HG02610 (cell line): ENCODE measurements around the gene EID2B.

Experiments used
- ATAC-seq: cut with Tn5 transposase; IDR thresholded peaks from one replicate; pipeline ENCODE4 v1.9.1; 2021; ENCODE audit warnings: mild to moderate bottlenecking, moderate library complexity; ENCODE audit not compliant: unreplicated experiment

The EID2B gene

DNA sequence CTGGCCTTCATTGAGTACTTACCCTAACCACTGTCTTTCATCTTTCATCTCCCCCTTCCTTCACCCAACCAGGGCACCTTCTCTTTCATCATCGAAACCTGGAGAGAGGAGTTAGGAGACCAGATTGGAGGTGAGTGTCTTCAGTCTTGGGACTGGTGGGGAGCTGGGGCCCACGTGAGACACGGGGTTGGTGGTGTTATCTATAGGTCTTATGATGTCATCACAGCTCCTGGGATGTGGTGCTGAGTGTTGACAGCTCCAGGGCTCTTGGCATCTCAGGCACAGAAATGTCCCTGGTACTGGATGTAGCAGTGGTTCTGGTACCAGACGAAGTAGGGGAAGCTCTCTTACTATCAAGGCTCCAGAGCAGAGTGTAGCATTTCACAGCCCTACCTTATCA is 32.1 kb downstream of the EID2B start:
- no peak for ATAC-seq

DNA sequence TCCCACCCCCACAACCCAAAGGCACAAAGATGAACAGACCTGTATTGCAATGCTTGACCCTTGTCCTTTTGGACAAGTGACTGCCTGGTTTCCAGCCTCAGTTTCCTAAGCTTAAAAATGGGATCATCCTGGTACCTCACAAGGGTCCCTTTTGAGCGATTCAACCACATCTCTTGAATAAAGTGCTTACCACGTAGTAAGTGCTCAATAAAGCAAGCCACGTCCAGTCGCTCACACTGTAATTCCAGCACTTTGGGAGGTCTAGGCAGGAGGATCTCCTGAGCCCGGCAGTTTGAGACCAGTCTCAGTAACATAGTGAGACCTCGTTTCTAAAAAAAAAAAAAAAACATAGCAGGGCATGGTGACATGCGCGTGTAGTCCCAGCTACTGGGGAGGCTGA is 32.7 kb downstream of the EID2B start:
- no peak for ATAC-seq

DNA sequence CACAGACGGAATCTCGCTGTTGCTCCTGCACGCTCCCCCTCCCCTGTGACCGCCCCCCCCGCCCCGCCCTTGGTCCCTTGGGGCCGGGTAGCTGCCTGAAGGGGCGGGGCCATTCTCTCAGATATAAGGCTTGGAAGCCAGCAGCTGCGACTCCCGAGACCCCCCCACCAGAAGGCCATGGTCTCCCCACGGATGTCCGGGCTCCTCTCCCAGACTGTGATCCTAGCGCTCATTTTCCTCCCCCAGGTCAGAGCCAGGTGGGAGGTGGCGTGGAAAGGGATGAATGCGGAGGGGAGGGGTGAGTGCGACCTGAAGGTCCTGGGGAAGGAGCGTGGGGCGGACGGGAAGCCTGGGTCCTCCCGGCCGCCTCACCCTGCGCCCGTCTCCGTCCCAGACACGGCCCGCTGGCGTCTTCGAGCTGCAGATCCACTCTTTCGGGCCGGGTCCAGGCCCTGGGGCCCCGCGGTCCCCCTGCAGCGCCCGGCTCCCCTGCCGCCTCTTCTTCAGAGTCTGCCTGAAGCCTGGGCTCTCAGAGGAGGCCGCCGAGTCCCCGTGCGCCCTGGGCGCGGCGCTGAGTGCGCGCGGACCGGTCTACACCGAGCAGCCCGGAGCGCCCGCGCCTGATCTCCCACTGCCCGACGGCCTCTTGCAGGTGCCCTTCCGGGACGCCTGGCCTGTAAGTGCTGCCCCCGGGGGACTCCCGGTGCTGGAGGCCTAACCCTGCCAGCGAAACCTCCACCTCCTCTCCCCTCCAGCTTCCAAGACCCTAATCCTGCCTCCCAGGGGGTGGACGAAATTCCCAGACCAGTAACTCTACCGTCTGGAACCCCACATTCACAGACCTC is 33.6 kb downstream of the EID2B start, which contains the start of gene DLL3:
Gene DLL3, plus strand, starts transcription at position 150 of the 845 bp plus-strand sequence. Its CDS starts 28 bp downstream, at position 178.
- ATAC-seq, result no peak

DNA sequence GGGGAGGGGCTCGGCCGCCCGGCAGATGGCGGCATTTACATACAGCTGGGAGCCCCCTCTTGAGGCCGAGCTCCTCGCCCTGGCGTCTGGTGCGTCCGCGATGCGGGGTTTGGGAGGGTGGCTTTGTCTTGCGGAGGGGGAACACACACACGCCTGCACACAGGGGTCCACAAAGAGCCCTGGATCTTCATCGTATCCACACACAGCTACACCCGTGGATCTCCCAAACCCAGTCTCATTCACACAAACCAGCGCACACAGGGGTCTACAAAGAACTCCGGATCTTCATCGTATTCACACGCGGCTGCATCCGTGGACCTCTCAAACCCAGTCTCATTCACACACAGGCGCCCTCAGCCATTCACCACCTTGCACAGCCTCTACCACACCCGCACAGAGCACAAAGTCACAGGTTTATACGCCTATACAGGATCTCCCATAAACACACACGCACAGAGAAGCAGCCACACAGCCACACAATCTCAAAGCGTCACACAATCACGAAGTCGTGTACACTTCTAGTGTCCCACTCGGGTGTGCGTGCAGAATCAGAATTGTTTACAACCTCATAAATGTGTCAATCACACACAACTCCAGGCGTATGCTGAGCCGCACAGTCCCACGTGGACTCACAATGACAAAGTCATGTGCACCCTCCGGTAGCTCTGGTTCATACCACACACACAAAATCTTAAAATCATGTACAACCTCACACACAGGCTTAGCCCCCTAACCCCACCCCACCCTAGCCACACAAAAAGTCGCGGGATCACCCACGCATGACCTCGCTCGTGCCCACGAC is 34.5 kb downstream of the EID2B start:
- no peak for ATAC-seq

DNA sequence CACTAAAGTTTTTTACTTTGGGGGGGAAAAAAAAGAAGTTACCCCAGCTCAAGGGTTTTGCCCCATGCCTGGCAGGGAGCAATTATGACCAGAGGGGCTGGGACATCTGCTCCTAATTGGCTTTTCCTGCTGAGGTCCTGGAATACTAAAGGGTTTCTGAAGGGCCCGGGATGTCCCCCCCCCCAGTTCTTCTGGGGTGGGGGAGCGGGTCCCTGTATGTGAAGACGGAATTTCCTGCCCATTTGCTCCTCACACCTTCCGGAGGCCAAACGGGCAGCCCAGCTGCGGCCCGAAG is 35.0 kb downstream of the EID2B start:
- ATAC-seq, result no peak

DNA sequence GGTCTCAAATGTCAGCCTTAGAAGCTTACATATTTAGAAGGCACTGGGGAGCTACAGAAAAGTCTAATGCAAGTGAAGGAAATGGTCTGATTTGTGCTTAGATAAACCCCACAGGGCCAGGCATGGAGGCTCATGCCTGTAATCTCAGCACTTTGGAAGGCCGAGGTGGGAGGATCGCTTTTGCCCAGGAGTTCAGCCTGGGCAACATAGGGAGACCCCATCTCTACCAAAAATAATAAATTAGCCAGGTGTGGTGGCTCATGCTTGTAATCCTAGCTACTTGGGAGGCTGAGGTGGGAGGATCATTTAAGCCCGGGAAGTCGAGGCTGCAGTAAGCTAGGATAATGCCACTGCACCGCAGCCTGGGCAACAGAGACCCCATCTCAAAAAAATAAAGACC is 36.6 kb downstream of the EID2B start:
- ATAC-seq, result no peak

DNA sequence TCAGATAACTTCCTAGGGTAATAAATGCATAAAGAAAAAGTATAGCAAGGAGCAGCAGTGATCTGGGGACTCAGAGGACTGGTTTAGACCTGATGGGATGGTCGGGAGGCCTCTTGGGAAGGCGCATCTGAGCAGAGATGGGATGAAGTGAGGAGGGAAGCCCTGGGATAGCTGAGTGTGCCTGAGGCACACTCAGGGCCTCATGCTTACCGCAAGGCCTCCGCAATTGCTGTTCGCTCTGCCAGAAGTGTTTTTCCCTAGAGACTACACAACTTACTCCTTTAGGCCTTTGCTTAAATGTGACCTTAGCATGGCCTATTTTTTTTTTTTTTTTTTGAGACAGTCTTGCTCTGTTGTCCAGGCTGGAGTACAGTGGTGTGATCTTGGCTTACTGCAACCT is 38.0 kb downstream of the EID2B start:
- ATAC-seq, result no peak

DNA sequence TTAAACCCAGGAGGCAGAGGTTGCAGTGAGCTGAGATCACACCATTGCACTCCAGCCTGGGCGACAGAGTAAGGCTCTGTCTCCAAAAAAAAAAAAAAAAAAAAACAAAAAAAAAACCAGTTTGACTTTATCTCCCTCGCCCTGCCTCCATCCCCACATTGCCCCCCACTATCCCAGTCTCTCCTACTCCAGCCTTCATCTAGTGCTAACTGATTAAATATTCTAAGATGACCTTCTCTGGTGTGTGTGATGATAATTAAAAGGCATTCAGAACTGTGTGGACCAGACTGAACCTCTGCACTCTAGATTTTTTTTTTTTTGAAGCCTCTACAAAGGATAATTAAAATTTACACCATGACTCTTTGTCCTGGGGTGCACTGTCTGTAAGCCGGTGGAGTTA is 39.9 kb downstream of the EID2B start:
- no peak for ATAC-seq

DNA sequence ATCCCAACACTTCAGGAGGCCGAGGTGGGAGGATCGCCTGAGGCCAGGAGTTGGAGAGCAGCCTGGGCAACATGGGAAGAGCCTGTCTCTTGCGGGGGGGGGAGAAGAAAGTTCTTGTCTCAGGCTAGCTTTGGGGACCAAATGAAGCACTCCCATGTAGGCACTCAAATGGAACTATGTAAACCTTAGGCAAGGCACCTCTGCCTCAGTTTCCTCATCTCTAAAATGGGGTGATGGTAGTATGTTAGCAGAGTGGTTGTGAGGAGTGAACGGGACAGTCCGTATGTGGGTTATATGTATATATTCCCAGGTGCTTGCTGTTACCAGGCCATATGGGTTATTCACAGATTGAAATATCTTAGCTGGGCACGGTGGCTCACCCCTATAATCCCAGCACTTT is 40.4 kb downstream of the EID2B start:
- ATAC-seq, result no peak

DNA sequence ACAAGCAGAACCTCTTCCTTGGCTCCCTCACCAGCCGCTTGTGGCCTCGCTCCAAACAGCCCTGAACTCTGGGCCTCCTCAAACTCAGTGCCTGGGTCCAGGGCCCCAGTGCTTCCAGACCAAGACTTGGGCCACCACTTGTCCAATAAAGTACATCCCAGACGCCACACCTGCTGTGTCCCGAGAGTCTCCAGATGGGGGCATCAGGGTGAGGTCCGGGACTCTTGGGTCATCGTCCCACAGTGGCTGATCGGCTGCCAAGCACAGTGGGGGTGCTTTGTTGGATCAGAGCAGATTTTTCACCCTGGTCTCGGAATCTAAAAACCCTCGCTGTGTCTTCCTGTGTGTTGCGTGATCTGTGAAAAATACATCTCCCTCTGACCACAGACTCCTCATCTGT is 42.9 kb downstream of the EID2B start:
- ATAC-seq, result no peak

DNA sequence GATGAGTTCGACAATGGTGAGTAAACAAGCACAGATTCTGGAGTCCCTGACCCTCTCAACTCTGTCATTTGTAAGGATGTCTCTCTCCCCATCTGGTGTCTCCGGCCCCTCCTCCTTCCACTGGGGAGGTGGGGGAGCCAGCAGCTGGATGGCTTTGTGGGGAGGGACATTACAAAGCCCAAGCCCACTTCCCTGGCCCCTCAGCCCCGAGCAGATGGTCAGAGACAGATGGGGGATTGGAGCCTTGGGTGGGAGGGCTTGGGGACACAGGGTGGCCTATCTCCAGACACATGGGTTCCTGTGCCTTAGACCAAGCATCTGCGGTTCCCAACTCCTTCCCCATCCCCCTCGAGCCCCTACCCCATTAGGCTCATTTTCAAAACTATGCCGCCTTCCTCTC is 49.5 kb downstream of the EID2B start:
- no peak for ATAC-seq

DNA sequence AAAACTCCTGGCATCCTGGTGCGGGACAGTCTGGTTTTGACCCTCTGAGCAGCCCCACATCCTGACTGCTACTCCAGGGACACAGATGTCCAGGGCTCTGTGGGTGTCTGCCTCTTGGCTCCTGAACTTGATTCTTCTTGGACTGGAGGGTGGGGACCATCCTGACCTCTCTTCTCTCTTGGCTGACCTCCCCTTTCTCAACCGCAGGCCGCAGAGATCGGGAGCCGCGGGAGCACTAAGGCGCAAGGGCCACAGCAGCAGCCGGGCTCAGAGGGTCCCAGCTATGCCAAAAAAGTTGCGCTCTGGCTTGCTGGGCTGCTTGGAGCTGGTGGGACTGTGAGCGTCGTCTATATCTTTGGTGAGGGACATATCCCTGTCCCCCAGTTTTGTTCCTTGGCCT is 51.0 kb downstream of the EID2B start:
- ATAC-seq, result no peak

DNA sequence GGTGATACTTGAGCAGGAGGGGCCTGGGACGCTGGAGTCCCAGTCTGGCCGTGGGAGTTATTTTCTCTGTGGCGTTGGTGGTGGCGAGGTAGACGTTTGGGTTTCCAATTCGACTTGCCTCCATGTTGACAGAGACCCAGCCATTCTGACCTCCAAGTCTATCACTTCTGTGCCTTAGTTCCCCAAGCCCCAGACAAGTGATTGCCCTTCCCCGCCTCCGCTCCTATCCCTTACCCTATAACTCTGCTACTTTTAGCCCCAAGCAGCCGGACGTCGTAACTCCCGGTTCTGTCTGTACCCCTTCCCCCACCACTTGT is 51.5 kb downstream of the EID2B start:
- ATAC-seq, result no peak
